Caki2 (cell line): Measurements from ENCODE around the gene LY86. TPM values are rescaled to one million over a fixed set of nuclear protein-coding genes. Genes with fewer than 3 reads are reported as not detected.

ENCODE experiments used
- DNase-seq: peaks from one replicate; pipeline ENCODE4 v3.0.0-alpha.2; 2015; ENCODE audit warnings: low read depth
- in situ Hi-C: cut with HindIII; loops from 2 replicates; pipeline ENCODE4 v1.10.0; 2016; ENCODE audit warnings: low sequenced_read_pairs, low pct_unique_long_range_greater_than_20kb, mixed read lengths
- total RNA-seq: library from RNA; depleted of rRNA; stranded (reverse); fragments of >200 nt; shearing (Covaris generic); gene quantifications from 2 replicates; pipeline ENCODE4 v1.2.3, GENCODE V29; 2014; ENCODE audit warnings: low replicate concordance

The LY86 gene
- total RNA-seq, 1 experiment from 2014 or later: not detected

DNA sequence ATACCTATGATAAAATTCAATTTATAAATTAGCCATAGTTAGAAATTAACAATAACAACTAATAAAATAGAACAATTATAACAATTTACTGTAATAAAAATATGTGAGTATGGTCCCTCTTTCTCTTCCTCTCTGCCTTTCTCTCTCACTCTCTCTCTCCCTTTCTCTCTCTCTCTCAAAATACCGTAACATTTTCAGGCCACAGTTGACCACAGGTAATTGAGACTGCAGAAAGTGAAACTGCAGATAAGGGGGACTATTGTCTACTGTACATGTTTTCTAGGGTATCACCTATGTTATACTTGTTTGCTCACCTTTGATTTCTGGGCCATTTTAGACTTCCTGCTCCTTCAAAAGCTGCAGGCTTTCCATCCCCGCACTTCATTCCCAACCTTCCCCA, 46.8 kb downstream of the LY86 start:
- in situ Hi-C loops: no loop called here
- DNase-seq: no peak

DNA sequence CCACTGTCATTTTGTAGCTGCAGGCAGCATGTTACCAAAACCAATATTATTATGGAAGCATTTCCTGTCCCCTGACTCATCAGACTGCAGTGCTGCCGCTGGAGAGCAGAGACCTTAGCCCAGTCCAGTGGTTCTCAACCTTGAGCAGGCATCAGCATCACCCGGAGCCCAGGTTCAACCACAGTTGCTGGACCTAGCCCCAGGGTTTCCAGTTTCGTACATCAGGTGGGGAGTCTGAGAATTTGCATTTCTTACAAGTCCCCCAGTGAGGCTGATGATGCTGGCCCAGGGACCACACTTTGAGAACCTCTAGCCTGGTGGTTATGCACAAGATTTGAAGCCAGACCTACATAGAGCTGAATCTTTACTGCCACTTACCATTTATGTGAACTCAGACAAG, 47.3 kb downstream of the LY86 start:
- in situ Hi-C loops: no loop called here
- no peak for DNase-seq

DNA sequence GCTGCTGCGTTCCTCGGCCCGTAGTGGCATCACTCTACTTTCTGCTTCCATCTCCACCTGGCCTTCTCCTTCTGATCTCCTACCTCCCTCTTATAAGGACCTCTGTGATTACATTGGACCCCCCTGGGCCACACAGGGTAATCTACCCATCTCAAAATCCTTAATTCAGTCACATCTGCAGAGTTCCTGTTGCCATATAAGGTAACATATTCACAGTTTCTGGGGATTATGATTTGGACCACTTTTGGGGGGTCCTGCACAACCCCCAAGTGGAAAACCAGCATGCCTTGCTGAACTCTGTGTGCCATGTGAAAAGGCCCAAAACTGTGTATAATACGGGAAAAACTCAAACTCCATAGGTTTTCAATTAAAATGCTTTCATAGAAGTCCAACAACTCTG, 51.1 kb downstream of the LY86 start:
- DNase-seq: no peak
- in situ Hi-C loops: no loop called here

DNA sequence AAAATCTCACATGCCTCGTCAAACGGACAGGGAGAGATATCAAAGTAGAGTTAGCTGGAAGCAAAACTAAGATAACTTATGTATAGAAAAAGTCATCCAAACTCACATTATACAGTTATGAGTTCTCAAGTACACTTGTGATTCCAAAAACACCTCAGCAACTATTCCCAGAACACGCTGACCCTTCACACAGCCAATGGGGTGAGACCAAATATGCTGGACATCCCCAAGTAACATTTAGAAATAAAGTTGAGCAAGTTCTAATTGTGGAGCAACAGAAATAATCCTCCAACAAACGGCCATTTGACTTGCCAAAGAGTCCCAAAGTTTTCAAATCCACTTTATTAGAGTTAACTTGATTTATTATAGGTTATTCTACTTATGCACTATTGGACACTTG, 52.4 kb downstream of the LY86 start:
- DNase-seq: no peak
- in situ Hi-C loops: no loop called here

DNA sequence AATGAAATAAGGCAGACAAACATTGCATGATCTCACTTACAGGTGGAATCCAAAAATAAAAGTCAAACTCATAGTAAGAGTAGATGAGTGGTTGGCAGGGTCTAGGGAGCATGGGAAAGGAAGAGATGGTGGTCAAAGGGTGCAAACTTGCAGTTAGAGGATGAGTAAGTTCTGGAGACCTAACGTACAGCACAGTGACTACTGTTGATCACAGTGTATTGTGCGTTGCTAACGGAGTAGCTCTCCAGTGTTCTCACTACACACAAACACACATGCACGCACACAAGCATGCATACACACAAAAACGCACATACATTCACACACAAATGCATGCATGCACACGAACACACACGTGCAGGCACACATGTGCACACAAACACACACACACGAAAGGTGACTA, 54.9 kb downstream of the LY86 start:
- in situ Hi-C loops: no loop called here
- no peak for DNase-seq

DNA sequence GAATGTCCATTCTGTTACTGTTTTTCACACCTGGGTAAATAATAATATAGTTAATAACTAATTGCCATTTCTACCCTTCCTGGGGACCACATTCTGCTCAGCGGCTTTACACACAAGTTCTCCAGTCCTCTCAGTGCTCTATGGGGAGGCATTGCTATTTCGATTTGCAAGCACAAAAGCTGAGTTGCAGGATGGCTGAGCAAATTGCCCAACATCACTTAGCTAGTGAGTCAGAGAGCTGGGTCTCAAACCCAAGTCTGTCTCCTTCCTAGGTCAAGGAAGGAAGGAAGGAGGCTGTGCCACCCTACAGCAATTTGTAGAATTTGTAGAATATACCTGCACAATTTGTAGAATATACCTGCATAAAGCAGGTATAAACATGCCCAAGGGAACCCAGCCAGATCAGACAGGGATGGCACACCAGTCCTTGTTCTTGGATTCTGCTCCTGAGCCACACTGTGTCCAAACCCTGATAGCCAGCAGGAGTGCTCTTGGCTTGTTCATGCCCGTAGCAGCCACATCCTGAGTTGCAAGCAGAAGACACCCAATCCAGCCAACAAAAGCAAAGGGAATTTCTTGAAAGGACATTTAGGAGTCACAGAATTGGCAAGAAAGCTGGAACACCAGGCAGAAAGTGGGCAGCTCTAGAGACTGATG, 56.9 kb downstream of the LY86 start:
- no peak for DNase-seq
- in situ Hi-C loops: no loop called here

DNA sequence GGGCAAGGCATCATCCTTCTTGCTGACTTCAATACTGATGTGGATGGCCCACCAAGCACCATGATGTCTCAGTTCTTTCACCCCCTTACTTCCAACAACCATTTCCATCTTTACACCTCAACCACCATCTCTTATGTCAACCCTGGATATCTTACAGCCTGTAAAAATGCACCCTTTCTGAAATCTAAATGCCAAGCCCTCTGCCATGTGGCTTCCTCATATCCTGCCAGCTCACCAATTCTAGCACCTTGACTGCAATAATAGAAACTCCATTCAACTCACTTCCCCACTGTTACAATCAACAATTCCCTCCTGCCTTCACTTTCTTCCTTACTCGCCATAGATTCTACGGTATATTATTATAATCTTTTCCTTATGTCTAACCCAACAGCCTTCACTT, 57.9 kb downstream of the LY86 start:
- in situ Hi-C loops: no loop called here
- no peak for DNase-seq

DNA sequence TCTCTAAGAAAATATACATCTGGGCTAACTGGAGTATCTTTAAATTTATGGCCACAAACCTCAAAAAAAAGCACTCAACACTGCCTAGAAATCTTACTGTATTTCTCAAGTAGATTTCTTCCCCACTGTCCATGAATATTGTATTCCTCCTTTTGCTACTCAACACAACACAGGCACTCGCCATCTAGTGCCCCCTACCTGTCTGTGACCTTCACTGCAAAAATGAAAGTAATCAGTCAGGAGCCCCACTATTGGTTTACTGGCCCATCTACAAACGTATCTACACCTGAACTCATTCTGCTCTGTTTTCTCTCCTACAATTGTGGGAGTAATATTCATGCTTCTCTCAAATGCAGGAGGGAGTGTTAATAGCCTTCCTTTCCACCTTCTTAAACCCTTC, 58.3 kb downstream of the LY86 start:
- in situ Hi-C loops: no loop called here
- no peak for DNase-seq

DNA sequence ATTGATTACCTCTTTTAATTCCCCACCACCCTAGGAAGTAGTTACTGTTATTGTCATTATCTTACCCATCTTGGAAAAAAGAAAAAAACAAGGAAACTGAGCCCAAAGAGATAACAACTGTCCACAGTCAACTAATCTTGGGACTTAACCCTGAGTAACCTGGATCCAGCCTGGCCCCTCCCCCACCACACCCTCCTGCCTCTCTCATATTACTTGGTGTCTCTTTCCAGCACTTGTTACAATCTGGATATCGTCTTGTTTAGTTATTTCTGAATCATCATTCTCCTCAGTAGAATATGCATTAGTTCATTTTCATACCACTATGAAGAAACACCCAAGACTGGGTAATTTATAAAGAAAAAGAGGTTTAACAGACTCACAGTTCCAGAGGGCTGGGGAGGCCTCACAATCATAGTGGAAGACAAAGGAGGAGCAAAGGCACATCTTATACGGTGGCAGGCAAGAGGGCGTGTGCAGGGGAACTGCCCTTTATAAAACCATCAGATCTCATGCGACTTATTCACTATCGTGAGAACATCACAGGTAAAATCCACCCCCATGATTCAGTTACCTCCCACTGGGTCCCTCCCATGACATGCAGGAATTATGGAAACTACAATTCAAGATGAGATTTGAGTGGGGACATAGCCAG, 60.3 kb downstream of the LY86 start:
- in situ Hi-C loops: no loop called here

DNA sequence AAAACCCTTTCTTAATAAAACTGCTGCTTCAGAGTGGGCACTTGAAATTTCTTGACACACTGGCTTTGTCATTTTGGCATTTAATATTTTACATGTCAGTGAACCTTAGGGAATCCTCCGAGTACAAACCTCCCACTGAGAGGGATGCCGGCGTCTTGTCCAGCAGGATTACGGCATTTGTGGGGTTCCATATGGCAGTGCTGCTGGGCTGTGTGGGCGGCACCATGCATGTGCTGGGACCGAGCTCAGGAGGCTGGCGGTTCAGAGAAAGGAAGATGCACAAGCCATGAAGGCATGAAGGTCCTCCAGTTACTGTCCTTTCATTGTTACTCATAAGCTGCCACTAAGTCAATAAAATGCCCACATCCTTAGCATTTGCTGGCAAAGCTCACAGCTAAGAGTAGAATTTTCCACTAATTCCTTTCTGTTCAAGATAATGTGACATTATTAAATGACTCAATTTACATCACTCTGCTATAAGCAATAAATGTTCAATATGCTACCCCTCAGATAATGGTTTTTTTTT, 61.4 kb downstream of the LY86 start:
- in situ Hi-C loops: no loop called here
- DNase-seq: no peak

More for the DNA sequence above, 60.3 kb downstream of the LY86 start:
- no peak for DNase-seq

DNA sequence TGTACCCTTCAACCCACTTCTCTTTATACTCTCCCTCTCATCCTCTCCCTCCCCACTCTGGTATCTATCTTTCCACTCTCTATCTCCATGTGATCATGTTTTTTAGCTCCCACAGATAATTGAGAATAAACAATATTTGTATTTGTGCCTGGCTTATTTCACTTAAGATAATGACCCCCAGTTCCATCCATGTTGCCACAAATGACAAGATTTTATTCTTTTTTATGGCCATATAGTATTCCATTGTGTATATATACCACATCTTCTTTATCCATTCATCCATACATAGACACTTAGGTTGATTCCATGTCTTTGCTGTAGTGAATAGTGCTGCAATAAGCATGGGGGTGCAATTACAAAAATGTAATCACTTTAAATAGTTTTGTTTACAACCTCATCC, 62.3 kb downstream of the LY86 start:
- in situ Hi-C loops: no loop called here
- no peak for DNase-seq

DNA sequence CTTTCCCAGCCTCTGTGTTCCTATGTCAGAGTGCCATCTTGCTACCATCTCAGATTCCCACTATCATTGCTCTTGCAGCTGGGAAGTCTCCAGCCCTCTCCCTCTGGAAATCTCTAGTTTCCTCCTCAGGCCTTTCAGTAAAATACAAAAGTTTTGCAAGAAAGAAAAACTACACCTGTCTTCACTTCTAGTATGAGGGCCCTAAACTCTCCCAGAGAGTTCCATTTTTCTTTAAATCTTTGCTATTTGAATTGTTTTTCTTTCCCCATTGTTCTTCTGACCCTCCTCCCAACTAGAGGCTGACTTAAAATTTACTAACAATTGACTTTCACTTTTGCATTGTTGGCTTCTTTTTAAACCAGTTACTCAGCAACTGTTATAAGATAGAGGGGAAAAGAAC, 62.8 kb downstream of the LY86 start:
- DNase-seq: no peak
- in situ Hi-C loops: no loop called here

DNA sequence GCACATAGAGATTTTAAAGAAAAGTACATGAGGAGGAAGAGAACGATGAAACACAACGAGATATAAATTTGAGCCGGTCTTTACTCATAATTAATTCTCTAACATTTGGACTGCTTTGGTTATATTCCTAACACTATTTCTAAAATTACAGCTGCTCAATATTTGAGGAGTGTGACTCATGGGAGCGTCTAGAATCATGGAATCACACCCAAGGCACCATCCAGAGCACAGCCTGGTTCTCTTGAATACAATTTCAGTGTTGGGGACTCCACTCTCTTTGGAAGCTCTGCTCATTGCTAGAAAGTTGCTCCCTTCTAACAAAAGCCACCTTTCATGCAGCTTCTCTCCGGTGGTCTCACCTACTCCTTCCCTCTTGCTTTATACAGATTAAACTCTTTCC, 64.4 kb downstream of the LY86 start:
- no peak for DNase-seq
- in situ Hi-C loops: no loop called here

DNA sequence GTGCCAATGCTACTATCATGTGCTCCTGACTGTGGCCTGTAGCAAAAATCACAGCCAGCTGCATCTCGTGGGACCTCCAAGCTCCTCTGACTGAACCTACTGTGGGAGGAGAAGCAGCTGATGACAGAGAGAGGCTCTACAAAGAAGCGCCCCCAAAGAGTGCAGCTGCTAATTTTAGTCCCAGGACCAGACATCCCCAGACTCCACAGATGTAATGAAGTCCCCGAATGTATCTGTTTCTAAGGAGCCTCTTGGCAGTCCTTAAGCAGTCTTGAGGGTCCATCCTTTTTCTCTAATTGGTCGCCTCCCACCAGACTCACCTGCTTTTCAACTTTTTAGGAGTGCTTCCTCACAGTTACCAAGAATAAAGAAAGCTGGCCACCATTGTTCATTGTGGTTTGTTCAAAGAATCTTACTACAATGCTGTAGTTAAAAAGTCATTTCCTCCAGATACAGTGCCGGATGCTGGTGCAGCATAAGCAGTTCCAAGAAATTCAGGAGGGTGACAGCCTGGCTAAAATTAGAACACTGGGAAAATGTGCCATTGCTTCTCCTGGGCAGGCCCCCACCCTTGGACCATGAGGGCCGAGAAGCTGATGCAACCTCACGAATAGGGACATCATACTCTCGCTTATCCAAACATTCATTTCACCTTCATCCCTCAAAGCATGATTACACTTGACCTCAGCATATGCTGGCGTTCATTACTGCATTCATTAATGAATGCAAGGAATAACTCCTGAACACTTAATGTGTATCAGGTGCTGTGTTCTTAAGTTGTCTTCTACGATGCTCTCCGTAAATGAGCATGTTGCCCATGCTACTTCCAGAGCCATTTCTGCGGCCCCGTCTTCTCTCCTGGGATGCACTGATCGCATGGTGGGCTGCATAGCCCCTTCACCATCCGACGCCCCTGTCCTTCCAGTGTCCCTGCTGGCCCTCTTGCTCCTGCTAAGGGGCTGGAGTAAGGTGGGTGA, 66.4 kb downstream of the LY86 start:
- in situ Hi-C loops: no loop called here
- no peak for DNase-seq

DNA sequence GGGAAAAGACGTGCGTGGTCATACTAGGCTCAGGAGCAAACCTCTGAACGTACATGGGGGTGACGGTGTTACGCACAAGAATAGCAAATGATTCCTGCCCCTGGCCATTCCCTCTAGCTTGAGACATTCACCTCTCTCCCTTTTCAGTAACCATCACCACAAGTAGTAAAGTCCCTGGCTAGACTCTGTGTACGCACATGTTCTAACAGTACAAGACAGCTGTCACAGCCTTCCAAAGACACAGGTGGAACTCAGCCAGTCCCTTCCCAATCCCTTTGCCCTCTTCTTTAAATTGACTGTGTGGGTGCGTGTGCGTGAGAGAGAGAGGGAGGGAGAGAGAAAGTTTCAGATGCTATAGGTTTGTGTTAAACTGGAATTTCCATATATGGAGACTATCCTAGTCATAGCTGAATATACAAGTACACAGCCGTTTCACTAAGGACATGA, 67.3 kb downstream of the LY86 start:
- in situ Hi-C loops: no loop called here
- no peak for DNase-seq

DNA sequence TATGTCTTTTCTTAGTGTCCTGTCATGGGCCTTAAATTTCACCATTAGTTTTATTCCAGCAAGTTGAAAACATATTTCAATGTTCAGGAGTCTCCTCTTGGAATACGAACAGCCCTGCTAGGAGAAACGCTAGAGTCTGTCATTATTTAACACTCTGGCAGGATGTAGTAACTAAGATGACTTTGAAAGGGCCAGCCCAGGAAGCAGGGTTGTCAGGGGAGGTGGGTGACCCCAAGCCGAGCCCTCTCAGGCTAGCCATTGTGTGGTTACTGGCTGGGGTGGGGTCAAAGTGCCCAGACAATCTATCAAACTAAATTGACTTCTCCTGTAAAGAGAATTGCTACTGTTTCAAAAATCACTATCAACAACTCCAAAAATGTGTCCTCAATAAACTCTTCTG, 67.8 kb downstream of the LY86 start:
- in situ Hi-C loops: no loop called here
- DNase-seq: no peak

DNA sequence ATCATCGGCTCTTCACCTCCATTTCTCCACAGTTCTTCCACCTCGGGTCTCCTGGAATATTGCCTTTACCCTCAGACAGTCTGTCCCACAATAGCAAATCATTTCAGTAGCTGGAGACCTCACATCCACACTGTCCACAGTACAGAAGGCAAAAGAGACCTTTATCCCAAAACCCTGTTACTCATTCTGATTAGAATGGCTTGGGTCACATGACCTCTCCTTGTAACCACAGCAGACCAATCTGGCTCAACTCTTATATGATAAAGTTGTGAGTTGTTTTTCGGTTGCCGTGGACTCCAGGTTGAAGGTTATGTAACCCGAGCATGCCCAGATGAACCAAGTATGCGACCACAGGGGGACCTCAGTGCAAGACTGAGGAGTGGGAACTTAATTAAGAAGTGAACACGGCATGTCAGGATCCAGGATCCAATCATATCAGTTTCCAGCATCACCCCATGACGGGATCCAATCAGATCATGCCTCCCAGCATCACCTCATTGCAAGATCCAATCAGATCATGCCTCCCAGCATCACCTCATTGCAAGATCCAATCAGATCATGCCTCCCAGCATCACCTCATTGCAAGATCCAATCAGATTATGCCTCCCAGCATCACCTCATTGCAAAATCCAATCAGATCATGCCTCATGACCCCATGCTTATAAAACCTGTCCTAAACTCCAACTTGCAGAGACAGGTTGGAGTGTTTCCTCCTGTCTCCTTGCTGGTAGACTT, 68.7 kb downstream of the LY86 start:
- no peak for DNase-seq
- in situ Hi-C loops: no loop called here

DNA sequence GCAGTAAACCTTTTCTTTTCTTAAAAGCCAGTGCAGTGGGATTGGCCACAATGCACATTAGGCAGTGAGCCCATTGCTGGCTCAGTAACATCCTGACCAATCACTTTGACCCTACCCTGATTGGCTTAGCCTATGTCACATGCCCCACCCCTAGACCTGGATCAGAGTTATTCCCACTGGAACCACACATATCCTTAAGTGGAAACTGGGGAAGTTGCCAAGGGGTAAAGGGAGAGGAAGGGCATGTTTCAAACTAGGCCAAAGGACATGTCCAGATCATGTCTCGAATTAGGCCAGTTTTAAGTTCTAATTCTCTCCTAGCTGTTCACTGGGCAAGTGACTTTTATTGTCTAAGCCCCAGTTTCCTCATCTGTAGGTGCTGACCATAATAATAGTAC, 69.3 kb downstream of the LY86 start:
- DNase-seq: no peak
- in situ Hi-C loops: no loop called here
